22Rv1 (cell line): ENCODE measurements around the gene CPNE5.

Experiments used
- CTCF ChIP-seq: fragments of 450-650 bp; IDR thresholded peaks from 2 replicates; pipeline ENCODE4 v1.5.1; 2017; ENCODE audit warnings: mild to moderate bottlenecking
- ZFX ChIP-seq: fragments of 450-650 bp; IDR thresholded peaks from 2 replicates; pipeline ENCODE4 v1.6.1; 2017; ENCODE audit warnings: antibody characterized with exemption, borderline replicate concordance

GRCh38 chr6:36855750-36856149 is 16.5 kb upstream of the CPNE5 start:
- TF ChIP-seq CTCF (no peak), ZFX (no peak)
